ENCODE results near the gene TSPAN18.

TSPAN18 gene

DNA sequence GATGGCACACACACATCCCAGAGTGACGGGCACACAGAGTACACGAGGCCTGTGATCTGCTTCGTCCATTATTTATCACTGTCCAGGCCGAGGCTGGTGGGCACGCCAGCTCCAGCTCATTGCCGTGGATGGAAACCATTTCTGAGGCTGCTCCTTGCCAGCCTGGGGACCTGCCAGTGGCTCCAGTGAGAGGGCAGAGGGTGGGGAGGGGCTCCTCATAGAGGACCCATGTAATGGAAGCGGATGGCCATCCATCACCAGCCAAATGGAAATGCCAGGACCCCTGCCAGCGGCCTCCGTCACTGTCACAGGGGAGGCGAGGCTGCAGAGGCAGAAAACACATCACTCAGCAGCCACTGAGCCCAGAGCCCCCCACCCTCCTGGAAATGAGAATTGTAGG lies 188.2 kb downstream of the TSPAN18 start:
- TF ChIP-seq, protein P1, sequence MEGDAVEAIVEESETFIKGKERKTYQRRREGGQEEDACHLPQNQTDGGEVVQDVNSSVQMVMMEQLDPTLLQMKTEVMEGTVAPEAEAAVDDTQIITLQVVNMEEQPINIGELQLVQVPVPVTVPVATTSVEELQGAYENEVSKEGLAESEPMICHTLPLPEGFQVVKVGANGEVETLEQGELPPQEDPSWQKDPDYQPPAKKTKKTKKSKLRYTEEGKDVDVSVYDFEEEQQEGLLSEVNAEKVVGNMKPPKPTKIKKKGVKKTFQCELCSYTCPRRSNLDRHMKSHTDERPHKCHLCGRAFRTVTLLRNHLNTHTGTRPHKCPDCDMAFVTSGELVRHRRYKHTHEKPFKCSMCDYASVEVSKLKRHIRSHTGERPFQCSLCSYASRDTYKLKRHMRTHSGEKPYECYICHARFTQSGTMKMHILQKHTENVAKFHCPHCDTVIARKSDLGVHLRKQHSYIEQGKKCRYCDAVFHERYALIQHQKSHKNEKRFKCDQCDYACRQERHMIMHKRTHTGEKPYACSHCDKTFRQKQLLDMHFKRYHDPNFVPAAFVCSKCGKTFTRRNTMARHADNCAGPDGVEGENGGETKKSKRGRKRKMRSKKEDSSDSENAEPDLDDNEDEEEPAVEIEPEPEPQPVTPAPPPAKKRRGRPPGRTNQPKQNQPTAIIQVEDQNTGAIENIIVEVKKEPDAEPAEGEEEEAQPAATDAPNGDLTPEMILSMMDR (IDR thresholded peaks at IDR 0.05), result no peak

DNA sequence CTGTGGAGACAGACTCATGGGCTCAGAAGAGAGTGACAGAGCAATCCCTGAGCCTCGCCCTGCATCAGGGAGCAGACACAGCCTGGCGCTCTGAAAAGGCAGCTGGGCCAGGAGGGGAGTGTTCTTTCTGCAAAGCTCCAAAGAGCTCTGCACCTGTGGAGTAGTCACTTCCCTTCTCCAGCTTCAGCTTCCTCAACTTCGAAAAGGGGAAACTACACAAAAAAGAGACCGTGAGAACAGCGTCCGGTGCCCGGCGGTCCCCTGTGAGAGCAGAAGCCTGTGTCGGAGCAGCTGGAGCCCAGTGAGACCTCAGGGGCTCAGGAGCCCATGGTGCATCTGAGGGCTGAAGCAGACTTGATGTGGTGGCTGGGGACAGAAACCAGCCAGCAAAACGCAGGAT lies 188.9 kb downstream of the TSPAN18 start:
- TF ChIP-seq, protein P1 (IDR thresholded peaks at IDR 0.05), result no peak

DNA sequence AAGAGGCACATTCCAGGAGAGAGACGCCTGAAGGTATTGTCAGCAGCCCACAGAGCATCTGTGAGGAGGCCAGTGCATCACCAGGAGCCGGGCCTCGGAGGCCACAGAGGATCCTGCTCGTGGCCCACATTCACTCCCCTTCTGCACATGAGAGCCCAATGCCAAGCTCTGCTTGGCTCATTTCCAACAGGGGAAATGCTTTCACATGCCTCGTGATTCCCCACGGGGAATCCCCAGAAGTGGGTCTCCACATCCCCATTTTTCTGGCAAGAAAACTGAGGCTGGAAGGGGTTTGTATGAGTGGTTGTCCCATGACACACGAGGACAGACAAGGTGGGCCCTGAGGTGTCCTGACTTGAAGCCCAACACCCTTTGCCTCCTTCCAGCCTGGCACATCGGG lies 189.6 kb downstream of the TSPAN18 start:
- TF ChIP-seq, protein P1 (IDR thresholded peaks at IDR 0.05), result no peak

DNA sequence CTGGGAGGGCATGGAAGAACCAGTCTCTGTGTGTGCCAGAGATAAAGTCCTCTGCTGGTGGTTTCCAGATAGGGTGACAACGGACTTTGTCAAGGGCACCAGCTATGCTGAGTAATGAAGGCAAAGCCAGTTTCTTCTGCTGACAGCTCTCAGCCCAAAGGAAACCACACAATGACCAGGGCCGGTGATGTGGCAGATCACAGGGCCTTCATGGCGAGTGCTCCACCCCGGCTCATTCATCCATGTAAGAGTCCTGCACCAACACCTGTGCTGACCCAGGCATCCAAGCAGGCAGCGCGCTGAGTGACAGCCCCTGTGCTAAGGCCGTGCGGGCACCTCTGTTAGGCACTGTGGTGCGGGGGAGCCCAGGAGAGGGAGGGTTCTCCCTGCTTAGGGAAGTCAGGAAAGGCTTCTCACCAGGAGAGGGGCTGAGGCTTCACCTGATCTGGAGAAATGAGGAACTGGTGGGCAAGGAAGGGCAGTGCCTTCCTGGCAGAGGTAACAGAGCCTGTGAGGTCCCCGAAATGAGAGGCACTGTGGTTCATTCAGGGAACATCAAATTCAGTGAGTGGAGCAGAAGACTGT lies 190.1 kb downstream of the TSPAN18 start:
- TF ChIP-seq, protein P1 (IDR thresholded peaks at IDR 0.05), result no peak

DNA sequence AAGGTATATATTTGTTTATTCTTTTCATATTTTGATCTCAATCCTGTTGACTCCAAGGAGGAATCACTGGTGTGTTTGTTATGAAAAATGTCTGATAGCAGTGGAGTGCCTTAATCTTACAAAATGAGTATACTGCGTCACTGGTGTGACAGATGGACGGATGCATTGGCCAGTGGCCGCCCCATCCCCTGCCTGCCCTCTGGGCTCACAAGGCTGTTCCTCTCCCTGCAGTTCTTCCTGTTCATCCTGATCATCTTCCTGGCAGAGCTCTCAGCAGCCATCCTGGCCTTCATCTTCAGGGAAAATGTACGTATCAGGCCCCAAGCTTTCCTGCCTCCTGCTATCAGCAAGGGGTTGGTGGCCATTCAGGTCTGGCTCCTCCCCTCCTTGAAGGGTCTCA lies 191.0 kb downstream of the TSPAN18 start:
- TF ChIP-seq, protein P1 (IDR thresholded peaks at IDR 0.05), result no peak

DNA sequence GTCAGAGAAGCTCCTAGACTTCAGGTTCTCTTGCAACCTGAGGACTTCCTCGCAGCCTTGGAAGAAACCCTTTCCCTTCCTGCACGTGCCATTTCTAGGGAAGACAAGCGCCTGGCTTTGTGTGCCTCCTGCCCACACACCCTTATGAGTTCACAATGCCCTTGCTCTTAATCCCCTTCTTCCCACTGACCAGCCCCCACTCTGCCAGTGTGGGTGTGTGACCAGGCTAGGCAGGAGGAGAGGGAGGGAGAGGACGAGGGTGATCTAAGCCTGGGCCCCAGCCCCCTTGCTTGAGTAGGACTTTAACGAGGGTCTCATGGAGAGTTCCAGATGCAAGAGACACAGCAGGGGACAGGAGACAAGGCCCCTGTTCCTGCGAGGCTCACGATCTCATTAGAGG lies 193.7 kb downstream of the TSPAN18 start:
- TF ChIP-seq, protein P1 (IDR thresholded peaks at IDR 0.05), result no peak

DNA sequence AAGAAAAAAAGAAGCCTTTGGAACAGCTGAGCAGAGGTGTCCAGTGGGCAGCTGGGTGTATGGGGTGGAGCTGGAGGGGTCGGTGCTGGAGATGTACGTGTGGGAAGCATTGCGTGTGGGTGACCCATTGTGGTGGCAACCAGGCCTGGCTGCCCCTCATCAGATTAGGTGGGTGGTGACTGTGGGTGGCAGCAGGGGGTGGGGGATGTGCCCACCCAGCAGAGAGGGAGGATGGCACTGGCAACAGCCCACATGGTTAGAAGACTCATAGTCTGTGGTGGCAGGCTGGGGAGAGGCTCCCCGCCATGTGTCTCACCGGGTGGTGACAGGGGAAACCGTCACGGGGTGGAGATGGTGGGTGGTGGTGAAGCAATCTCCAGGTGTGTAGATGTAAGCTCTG lies 196.4 kb downstream of the TSPAN18 start:
- TF ChIP-seq, protein P1 (IDR thresholded peaks at IDR 0.05), result no peak

DNA sequence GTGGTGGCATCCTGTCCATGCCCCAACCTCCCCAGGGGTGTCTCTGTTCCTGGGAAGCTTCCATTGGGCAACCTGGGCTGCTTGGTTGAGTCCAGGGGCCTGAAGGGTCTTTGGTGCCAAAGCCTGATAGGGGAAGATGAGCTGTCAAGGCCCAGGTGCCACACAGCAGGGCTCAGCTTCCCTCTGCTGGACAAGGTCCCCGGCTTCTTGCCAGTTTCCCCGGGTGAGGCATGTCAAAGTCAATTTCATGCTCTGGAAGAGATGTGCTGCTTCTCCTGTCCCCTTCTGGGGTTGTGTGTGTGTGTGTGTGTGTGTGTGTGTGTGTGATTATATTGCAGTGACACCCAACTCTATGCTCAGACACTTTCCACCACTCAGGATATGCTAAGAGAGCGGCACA lies 197.0 kb downstream of the TSPAN18 start:
- TF ChIP-seq, protein P1 (IDR thresholded peaks at IDR 0.05), result no peak
